ENCODE measurements around the gene RTN4R.

RTN4R gene

GRCh38 chr22:20199413-20199842 lies 68.7 kb downstream of the RTN4R start:
- no peak for DNase-seq (ENCODE audit: low spot score)

DNA sequence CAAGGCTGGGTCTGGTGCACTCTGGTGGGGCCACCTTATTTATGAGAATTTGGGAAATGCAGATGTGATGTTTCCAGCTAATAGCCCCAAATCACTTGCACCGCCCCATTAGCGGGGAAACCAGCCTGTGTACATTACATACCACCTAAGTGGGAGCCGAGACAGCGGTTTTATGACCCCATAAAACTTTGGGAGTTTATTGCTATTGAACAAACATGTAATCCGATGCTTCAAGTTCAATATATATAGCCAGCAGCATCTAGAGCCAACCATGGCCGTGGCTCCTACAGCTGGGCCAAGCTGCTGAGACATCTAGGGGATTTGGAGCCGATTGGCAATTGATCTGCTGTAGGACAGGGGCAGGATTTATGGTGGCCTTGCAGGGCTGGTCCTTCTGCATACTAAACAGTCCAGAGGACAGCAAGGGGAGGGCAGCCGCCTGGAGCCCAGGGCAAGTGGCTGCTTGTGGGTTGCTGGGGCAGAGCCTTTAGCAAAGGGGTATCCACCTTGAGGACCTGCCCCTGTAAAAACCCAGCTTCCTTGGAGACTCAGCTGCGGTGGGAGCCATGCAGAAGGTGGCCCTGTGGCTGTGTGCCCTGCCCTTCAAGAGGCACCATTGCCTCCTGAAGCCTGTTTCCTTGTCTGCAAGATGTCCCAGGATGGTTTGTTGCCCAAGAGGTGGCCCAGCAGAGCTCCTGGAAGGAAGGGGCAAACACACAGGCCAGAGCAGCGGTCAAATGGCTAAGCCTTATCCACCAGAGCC lies 69.4 kb downstream of the RTN4R start:
- no peak for DNase-seq (ENCODE audit: low spot score)

DNA sequence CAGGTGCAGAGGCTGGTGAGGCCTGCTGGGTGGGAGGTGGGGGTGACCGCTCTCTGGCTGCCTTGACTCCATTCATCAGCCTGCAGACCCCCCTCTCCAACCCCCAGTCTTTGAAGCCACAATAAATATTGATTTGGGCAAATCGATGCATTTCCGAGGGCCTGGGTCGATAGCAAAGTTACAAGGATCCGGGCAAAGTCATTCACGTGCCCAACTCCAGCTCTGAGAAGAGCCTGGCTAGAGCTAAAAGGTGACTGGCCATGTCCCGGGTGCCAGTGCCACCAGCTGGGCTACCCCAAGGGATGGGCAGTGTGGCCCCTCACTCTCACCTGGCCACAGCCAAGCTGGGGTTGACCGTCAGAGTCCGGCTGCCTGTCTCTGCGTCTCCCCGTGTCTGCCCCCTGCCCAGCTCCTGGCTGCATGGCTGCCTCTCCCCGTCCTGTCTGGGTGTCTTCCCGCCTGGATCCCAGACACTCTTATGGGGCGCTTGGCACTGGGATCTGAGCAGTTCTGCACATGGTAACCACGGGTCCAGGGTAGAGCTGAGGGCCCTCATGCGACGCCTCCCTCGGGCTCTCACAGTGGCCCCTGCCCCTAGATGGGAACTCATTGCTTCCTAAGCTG lies 70.6 kb downstream of the RTN4R start:
- no peak for DNase-seq (ENCODE audit: low spot score)

DNA sequence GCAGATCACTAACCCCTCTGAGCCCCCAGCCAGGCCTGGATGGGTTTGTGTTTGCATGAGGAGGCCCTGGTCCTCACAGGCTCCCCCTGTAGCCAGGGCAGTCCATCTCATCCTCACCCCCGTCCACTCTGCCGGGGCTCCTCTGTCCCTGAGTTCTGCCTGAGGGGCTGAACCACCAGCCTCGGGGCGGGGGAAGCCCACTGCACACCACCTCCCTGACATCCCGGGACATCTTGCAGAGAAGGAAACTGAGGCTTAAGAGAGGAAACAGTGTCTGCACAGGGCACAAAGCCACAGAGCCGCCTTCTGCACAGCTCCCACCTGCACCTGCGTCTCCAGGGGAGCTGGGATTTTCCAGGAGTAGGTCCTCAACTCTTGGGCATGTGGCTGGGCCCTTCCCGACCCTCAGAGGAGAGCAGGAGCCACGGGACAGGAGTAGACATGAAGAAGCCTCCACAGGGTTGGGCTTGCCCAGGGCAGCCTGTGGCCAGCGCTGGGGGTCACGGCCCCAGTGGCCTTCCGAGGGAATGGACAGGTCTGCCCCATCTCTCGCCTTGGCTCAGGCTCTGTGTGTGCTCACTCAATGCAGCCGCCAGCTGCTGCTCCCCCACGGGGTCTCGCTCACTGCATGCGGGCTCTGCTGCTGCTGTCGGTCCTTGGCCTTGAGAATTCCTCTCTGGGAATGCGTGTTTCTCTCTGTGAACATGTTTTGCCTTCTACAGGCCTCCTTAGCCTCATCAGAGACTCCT lies 71.8 kb downstream of the RTN4R start:
- DNase-seq (ENCODE audit: low spot score), result no peak

- DNase-seq (ENCODE audit: low spot score), result no peak
Observed at GRCh38 chr22:20194681-20195593, 73.2 kb downstream of the RTN4R start.

DNA sequence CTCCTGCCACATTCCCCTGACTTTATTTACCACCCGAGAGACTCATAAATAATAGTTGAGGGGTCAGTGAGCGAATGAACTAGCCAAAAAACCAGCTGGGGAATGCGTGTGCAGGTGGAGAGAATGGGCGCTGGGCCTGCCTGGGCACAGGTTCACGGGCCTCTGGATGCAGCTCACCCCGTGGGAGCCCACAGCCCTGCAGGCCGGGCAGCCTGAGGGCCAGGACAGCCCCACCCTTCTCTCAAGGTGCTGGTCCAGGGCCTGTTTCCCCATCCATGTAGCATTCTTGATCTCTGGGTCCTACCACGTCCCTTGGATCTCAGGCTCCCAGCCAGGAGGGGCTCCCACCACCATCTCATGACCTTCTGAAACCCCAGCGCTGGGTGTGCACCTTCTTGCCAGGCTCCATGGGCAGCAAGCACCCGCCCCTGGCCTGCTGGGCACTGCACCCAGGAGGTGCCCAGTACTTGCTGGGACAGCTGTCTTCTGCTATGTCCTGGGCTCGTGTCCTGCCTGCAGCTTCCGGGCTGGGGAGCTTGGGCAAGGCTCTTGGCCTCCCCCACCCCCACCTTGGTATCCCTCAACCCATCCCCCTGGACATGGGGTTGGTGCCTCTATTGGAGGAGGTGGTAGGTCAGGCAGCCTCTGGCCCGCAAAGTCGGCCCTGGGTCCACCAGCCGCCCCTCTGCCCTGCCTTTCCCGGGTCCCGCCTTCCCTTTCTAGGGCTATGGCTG lies 74.2 kb downstream of the RTN4R start:
- no peak for DNase-seq (ENCODE audit: low spot score)

DNA sequence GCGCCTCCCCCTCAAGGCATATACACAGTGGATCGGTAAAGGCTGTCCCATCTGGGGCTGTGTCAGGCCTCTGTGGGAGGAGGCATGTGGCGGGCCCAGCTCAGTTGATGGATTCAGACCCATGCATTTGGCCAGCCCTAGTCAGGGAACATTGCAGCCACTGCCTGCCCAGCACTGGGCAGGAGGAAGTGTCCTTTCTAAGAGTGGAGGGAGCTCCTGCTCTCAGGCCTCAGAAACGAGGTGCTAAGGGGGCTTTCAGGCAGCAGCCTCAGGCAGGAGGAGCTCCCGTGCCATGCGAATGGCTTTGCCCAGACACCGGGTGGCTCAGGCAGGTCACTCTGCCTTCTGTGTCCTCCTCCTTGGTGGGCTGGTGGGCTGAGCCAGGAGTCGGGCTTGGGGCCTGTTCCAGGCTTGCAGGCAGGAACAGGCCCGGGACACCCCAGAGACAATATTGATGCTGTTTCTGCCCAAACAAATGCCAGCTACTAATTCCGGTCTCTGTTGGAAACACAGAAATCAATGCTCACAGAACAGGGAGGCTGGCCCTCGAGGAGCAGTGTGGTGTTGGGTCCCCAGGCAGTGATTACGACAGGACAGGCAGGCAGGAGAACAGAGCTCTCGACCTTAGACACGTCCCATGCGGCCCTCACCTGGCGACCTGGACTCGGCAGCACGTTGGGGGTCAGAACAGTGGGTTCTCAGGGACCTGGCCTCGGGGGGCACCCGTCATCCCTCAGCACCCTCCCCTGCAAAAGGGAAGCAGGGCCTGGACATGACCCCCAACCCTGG lies 75.0 kb downstream of the RTN4R start:
- no peak for DNase-seq (ENCODE audit: low spot score)

DNA sequence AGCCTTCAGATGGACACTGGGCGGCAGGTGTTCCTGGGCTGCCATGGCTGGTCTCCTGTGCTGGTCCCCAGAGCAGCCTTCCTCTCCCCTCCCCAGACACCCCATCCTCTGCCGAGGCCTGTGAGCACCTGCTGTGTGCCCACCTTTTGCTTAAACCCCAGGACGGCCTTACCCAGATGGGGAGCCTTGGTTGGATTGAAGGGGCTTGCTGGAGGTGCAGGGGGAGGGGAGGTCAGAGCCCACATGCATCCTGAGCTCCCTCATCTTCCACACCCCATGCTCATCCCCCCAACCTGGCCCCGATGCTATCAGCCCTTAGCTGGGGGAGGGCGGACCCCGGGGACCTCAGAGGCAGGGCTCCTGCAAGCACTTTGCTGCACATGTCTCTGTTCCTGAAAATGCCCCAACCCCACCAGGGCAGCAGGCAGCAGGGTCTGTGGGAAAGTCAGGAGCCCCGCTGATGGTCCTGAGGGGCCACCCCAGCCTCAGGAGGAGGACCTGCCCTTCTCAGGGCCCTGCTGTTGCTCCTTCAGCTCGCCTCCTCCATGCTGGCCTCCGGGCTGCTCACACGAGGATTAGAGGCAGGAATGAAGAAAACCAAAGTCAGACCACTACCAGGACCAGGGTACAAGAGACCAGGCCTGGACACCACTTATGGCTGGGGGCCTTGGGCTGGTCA lies 75.7 kb downstream of the RTN4R start:
- DNase-seq (ENCODE audit: low spot score), result no peak

- DNase-seq (ENCODE audit: low spot score), result no peak
Observed at GRCh38 chr22:20191803-20192202, 76.3 kb downstream of the RTN4R start.

Measured in LoVo (cell line).